Measurements from ENCODE around the gene RPS27L.

RPS27L gene

DNA sequence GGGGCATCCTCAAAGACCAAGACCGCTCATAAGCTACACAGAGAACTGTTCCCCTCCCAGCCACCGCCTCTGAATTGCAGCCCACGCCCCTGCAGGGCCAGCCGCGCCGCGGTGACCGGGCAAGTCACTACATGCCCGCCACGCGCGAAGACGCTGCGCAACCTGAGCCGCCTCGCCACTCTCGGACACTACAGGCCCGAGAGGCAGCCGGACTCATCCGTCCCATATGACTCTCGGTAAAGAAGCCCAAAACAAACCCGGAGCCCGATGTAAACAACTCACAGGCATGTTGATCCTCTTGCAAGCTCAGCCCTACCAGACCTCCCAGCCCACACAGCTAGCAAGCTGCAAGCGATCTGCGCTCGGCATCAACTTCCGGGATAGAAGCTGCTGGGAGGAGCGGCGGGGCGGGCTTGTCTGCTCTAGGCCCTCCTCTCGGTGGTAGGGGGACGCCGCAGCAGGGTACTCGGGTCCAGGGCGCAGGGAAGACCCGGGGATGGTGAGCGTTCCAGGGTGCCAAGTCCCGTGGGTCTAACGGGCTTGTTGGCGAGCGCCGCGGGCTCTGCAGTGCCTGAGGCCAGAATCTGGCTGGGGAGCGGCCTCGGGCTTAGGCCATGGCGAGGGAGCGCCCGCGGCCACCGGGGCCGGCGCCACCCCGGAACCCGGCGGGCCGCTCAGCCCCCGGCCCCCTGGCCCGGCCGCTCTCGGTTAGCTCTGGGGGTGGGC lies at the start of gene RPS27L:
TSS of gene RPS27L (minus strand) at position 360 of the 726 bp plus-strand sequence. CDS start at position 288, 72 bp downstream.
- peak; percentile 75 for DNase-seq (ENCODE audit: low read depth)

DNA sequence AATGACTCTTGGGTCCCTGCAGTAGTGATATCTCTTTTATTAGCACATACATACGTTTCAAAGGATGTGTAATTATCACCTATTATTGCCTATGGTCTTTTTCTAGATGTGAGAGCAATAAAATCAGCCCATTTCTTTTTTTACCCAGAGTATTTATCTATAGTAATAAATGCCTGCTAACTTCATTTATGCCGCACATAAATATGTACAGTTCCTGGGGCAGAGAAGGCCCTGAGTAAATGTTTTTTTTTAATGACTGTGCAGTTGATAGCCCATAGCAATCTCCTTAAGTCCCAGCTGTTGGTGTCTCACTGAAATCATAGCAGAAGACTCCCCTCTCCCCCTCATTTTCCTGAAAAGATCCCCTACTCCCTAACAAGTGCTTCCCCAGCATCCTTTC lies 48.8 kb upstream of the RPS27L start:
- no peak for DNase-seq (ENCODE audit: low read depth)

DNA sequence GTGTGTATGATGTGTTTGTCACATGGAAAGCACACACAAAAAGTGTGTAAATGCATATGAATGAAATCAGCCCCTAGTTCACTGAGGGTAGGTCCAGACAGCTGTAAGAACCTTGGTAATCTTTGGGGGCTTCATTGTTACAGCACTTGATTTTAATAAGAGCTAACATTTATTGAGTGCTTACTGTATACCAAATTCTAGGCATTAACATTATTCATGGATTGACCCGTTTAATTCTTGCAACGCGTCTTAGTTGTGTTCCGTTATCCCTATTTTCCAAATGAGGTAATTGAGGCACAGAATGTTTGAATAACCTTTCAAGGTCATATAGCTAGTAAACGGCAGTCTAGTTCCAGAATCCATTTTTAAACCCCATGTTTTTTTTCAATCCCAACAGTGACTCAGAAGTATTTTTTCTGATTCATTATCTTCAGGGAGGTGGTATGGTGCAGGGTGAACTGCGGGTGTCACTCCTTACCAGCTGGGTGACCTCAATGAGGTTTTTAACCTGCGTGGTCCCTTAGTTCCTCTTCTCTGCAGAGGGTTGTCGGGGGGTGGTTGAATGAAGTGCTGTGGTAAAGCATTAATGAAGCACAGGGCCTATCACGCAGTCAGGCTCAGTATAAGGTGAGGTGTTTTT lies 46.3 kb upstream of the RPS27L start:
- DNase-seq (ENCODE audit: low read depth), result no peak

DNA sequence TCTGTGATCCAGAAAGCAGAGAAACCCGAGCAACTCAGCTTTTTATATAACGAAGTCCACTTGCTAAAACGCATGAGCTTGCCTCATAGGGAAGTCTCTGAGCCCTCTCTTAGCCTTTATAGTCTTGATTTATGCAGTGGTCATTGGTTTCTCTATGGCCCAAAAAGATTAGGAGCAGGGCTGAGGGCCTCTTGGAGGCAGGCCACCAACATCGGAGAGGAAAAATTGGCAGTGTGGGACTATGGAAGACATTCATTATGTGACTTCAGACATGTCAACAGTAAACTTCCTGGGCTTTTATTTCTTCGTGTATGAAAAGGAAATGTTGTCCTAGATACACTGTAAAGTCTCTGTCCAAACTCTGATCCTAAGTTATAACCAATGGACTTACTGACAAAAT lies 45.6 kb upstream of the RPS27L start:
- DNase-seq (ENCODE audit: low read depth), result no peak

DNA sequence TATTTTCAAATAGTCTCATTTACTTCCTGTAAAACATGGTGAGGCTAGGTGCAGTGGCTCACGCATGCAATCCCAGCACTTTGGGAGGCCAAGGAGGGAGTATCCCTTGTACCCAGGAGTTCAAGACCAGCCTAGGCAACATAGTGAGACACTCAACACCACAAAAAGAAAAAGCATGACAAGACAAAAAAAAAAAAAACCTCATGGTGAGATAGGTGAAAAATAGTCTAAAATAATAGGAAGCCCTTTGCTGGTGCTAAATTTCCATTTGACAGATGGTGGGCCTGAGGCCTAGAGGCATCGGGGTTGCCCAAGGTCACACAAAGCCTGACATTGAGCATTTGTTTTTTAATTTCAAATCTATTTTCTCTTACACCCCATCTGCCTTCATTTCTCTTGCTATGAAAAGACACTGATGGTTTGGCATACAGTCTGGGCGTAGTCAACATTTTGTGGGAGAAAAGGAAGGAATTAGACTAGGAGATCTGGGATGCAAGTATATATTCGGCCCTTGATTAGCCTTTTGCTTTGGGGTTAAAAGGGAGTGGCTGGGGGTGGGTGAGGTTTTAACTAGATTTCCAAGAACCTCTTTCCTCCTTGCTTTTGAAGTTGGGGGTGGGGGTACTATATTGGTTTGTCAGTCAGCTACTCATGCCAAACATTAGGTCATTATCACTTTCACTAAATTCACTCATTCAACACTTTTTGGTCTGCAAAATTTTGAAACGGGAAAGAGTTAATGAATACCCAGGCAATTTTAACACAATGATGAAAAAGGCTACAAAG lies 43.4 kb upstream of the RPS27L start:
- DNase-seq (ENCODE audit: low read depth), result no peak

DNA sequence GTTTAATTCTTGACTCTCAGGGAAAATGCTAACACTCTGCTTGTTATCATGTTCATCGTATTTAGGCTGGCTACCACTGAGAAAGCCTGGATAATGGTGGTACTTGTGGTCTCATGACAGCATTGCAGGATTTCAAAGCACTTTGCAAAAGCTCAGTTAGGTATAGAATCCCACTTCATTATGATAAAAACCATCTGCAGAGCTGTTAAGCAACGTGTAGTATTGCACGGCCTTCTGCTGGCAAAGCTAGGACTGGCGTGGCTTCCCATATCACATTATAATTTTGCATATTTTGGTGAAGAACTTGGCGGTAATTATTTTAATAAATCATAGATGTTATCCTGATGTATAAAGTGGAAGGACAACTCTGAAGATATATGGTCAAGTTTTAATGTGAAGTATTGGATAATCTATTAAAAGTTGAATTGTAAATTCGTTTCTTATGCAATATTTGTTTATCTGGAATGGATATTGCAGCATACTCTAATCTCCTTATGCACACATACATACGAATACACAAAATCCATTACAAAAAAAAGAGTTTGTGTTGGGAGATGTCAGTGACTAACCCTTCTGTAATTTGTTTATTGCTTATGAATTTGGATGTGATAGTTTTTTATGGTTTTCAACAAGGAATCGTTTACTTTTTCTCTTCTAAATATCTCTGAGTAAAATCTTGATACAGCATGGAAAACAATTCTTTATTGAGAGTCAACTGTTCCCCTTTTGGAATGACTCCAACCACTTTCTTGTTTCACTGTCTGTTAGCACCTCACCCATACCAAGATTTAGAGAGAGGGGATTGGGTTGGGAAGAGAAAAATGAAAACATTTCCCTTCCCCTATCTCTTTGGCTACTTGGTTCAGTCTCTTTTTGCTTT lies 41.3 kb upstream of the RPS27L start:
- DNase-seq (ENCODE audit: low read depth), result no peak

DNA sequence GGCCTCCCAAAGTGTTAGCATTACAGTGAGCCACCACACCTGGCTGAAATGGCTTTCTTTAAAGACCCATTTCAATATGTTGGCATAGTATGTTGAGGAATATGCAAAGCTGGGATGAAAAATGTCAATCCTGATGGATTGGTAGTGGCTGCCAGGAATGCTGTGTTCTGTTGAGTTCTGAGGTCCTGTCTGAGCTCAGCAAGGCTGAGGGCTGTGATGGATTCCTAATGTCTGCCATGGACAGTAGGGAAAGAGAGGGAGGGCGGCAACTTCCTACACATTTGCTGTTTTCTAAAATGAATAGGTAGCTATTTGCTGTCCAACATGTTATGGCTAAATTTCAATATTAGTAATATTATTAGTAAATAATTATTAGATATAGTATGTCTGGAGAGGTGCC lies 40.3 kb upstream of the RPS27L start:
- DNase-seq (ENCODE audit: low read depth), result no peak

DNA sequence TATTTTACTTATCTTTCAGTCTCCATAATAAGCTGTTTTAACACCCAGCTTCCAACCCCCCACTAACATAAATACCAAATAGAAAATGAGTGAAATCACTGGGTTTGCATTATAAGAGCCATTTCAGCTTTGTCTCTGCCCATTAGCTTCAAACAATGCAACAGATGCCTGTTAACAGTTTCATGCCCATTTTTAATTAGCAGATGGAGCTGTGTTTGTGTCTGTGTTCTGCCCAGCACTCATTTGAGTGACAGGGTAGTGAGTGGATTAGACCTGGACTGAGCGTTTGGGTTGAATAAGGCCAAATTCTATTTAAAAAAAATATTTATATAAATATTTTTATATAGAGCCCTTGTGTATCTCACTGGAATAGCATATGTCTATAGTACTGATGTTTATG lies 39.6 kb upstream of the RPS27L start:
- no peak for DNase-seq (ENCODE audit: low read depth)

DNA sequence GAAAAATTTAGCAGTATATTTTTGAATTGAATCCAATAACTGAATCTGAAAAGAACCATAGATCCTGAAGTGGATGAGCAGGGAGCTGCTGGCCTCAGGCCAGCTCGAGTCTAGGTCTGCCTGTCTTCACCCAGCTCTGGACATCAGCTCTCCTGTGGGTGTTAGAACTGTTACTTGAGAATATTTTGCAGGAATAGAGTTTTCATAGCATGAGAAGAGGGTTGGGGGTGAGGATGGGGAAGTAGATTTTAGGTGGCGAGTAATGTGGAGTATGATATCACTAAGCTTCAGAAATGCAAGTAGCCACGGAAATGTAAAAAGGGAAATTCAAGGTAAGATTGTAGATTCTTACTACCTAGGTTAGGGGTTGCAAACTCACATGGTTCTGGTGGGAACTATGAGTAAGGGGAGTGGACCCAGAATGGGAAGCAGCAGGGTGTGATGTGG lies 38.3 kb upstream of the RPS27L start:
- DNase-seq (ENCODE audit: low read depth), result no peak

DNA sequence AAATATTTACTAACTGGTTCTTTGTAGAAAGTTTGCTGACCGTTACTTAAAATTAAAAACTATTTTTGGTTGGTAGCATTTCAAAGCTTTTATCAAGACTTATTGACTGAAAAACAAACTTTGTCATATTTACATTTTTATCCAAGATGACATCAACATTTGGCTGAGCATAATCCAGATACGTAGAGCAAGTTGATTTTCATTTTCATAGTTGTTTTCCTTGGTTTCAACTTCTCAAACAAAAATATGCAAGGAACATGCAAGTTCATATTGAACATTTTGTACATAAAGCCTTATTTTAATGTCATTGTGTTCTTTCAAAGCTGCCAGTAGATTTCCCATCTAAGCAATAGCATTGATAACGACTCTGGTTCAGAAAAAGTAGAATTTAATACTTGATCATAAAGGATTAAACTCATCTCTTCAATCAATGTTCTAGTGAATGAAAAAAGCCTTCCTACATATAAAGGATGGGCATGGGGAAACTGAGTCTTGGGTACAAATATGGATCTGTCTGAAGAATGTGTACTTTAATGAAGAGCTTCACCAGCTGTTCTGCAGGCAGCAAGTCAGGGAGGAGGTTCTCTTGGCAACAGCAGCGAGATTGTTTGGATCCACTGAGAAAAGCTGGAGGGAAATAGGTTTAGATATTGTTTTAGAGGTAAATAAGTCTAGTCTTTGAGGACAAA lies 37.7 kb upstream of the RPS27L start:
- DNase-seq (ENCODE audit: low read depth), result no peak

DNA sequence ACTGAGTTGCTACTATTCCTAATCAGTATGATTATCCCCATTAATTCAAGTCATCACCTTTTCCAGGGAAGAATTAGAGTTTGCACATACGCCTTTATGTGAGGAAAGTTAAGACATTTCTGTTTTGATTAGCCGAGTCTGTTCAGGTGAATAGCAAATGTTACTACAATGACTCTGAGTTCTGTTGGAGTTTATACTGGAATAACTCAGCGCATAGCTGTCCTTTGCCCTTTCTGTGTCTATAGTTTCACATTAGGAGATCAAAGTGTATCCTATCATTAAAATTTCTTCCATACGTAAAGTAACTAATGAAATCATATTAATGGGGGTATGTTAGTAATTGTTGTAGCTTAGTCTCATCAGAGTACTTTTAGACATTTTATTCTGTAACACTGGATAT lies 37.0 kb upstream of the RPS27L start:
- DNase-seq (ENCODE audit: low read depth), result no peak

DNA sequence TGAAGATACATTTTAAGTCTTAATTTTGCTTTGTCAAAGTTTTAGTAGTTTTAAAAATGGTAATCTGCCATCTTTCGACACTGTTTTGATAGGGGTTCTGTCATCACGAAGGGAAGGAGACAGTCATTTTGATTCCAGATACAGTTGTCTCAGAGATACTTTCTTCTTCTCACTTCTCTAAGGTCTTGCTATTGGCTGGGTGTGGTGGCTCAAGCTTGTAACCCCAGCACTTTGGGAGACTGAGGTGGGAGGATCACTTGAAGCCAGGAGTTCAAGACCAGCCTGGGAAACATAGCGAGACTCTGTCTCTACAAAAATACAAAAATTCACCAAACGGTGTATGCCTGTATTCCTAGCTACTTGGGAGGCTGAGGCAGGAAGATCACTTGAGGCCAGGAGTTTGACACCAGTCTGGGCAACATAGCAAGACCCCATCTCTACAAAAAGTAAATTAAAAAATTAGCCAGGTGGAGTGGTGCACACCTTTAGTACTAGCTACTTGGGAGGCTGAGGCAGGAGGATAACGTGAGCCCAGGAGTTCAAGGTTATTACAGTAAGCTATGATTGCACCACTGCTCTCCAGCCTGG lies 35.4 kb upstream of the RPS27L start:
- DNase-seq (ENCODE audit: low read depth), result no peak

DNA sequence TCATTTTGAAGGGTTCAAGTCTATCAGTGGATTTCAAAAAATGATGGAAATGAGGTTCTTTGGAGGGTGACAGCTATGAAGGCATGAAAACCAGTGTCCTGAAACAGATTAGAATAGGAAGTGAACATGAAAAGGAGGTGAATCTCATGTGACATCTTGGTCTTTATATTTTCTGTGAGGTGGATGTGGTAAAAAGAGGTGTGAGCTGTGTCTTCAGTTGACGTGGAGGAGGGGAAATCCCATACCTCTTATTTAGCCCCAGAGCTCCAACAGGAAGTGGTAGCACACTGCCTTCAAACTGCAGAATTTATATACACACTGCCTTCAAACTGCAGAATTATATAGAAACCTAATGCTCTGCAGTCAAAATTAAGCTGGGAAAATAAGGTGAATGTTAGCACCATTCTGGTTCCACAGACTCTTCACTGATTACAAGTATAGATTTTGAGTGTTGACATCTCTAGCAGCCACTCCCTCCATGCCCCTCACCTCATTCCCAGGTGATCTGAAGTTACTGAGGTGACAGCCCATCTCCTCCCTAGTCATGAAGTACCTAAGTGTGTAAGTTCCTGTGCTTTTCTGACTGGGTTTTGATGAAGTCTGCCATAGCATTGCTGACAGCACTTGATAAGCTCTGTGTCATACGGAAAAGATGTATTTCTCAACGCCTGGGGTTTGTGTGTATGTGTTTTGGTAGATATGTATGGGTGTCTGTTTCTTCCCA lies 34.8 kb upstream of the RPS27L start:
- no peak for DNase-seq (ENCODE audit: low read depth)

DNA sequence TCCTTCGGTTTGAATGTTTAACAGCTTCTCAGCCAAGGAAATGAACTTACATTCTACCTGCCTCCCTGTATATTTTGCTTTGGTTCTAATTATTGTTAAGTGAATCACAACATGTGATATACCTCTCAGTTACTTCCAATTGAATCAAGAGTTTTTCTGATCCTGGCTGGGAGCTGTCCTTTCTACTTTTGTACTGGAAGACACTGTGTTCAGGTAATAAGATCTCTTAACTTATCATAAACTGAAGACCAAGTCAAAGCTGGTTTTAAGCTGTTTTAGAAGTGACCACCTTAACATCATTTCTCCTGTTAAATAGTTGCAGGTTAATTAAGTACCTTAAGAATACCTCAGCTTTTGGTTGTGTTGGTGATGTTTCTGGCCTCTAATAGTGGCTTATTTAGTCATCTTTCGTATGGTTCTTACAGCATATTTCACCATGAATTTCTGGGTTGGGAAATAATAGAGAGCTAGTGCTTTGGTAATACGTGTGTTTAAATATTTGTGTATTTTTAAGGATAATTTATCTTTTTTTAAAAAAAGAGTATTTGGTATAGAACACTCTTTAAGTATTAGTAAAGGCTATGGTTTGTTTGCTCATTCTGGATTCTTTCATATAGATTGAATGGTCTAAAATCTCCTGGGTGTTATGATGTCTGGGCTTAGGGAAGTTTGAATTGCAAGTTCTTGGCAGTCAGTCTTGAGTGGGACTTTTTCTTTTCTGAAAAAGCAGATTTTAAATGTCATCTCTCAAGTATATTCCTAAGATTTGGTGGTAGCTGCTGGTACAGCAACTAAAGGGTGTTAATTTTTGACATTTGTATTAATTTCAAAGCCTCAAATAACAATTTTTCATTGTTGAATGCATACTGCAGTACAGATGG lies 33.7 kb upstream of the RPS27L start:
- DNase-seq (ENCODE audit: low read depth), result no peak

DNA sequence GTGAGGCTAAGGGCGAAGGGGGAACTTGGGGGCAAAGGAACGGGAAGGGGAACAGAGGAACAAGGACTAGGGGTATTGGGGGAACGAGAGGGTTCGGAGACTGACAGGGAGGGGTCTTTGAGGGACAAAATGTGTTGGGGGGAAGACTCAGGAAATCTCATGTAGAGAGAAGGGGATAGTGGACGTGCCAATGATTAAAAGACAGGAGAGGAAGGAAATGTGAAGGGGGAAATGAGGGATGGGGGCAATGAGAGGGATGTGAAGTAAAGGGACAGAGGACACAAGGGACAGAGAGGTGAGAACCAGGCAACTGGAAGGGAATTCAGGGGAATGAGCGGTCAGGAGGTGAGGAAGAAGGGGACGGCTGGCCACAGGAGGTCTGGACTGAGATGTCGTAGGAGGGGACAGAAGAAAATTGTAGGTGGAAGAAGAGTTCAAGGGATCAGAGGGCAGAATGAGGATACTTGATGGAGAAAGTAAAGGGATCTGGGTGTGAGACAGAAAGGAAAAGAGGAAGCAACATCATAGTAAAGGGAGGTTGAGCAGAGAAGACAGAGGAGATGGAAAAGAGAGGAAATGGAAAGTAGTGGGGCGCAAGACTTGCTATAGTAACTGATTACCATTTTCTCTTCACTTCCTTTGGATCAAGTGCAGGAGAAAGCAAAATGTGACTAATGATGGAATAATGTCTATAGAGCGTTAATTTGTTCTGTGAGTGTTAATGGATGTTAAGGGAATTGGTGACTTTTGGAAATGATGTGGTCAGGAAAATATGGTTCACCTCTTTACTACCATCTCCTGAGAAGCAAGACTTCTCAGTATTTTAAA lies 32.9 kb upstream of the RPS27L start:
- no peak for DNase-seq (ENCODE audit: low read depth)

DNA sequence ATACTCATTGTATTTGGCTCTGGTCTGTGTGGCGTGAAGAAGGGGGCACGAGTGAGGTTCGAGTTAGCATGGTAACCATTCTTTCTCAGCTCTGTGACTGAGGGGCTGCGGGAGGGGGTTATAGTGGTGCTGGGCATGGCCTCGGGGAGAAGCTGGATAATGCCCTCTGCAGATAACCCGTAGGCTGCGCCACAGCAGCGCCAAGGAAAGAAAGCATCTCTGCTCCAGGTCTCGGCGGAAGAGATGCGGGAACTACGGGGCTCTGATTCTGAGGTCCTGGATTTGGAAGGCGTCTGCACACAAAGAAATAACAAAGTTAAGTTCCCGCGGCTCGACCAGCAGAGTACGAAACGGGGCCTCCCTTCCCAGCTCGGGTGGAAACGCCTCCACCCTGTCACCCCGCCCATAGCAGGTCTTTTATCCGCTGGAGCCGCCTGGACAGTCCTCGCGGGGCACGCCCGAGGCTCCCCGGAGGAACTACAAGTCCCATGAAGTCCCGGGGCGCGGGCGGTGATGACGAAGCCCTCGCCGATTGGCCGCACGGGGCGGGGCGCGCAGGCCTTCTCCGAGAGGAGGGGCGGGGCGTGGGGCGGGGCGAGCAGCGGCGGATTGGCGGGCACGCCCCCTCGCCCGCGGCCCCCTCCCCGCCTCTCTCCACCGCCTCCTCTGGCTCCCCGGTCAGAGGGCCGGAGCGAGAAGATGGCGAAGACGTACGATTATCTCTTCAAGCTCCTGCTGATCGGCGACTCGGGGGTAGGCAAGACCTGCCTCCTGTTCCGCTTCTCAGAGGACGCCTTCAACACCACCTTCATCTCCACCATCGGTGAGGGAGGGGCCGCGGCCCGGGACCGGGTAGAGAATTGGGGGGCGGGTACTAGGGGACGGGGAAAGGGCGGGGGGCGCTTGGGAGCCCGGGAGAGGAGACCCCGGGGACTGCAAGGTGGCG lies 31.9 kb upstream of the RPS27L start, which contains the start of gene RAB8B:
TSS of gene RAB8B (plus strand) at position 681 of the 946 bp plus-strand sequence. CDS start at position 700, 19 bp downstream.
- peak; percentile 84 for DNase-seq (ENCODE audit: low read depth)

All from HS-5 (cell line).